Measurements from ENCODE around the gene TMEM87B. TPM values are rescaled to one million over a fixed set of nuclear protein-coding genes. Genes with fewer than 3 reads are reported as not detected.
"Not testable (repeated sequence)": the region's sequence is repeated elsewhere in the genome, so short reads cannot be mapped to it uniquely, and the experiment has no call there.

TMEM87B gene
- total RNA-seq, 2 experiments from 2014 or later: 13.9 to 22.8 TPM

DNA sequence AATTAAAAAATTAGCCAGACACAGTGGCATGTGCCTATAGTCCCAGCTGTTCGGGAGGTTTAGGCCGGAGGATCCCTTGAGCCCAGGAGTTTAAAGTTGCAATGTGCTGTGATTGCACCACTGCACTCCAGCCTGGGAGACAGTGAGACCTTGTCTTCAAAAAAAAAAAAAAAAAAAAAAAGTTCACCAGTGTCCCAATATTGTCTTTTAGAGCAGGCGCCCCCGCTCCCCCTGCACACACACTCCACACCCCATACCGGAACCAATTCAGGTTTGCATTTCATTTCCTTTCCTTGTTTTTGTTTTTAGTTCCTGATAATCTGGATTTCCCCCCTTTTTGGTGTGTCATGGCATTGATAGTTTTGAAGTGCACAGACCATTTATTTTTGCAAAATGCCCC lies 10.4 kb downstream of the TMEM87B start:
- no peak for DNase-seq (ENCODE audit: low spot score)
- Histone ChIP-seq H3K4me3 (ENCODE audit: low read depth, low read length, poor library complexity, severe bottlenecking) (no peak overlapping the region), H4K20me1 (ENCODE audit: insufficient read depth, low read length) (no peaks in the 10 kb centered on the region), H2AFZ (ENCODE audit: low read length) (no peak overlapping the region), H3K36me3 (ENCODE audit: insufficient read depth, low read length) (peaks cover 98% of the 10 kb centered on the region), H3K79me2 (ENCODE audit: insufficient read depth, low read depth, low read length) (no peaks in the 10 kb centered on the region), H3K9me3 (ENCODE audit: low read length) (peaks cover 9% of the 10 kb centered on the region; the same call in 1 of the 2 replicates), H3K4me2 (ENCODE audit: low read length) (no peak overlapping the region), H3K9me2 (ENCODE audit: insufficient read depth, low read length) (no peaks in the 10 kb centered on the region), H3K4me1 (ENCODE audit: insufficient read depth, low read length, poor library complexity, severe bottlenecking) (no peaks in the 10 kb centered on the region), H3K27ac (ENCODE audit: low read depth, low read length, poor library complexity, severe bottlenecking) (no peak overlapping the region)
- ChIA-PET POLR2A (no interaction called here), CTCF (ENCODE audit: unreplicated experiment) (no interaction called here)
- no TSS peak for BruUV-seq (replicated peaks)
- intact Hi-C loops (cut with micrococcal nuclease; ENCODE audit: unreplicated experiment): no loop called here
- TF ChIP-seq, protein P1, sequence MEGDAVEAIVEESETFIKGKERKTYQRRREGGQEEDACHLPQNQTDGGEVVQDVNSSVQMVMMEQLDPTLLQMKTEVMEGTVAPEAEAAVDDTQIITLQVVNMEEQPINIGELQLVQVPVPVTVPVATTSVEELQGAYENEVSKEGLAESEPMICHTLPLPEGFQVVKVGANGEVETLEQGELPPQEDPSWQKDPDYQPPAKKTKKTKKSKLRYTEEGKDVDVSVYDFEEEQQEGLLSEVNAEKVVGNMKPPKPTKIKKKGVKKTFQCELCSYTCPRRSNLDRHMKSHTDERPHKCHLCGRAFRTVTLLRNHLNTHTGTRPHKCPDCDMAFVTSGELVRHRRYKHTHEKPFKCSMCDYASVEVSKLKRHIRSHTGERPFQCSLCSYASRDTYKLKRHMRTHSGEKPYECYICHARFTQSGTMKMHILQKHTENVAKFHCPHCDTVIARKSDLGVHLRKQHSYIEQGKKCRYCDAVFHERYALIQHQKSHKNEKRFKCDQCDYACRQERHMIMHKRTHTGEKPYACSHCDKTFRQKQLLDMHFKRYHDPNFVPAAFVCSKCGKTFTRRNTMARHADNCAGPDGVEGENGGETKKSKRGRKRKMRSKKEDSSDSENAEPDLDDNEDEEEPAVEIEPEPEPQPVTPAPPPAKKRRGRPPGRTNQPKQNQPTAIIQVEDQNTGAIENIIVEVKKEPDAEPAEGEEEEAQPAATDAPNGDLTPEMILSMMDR (conservative IDR thresholded peaks at IDR 0.05; ENCODE audit: low read length): no peak
- no peak for TF ChIP-seq EZH2phosphoT487 (IDR thresholded peaks at IDR 0.05; ENCODE audit: borderline replicate concordance, low read depth, low read length)

DNA sequence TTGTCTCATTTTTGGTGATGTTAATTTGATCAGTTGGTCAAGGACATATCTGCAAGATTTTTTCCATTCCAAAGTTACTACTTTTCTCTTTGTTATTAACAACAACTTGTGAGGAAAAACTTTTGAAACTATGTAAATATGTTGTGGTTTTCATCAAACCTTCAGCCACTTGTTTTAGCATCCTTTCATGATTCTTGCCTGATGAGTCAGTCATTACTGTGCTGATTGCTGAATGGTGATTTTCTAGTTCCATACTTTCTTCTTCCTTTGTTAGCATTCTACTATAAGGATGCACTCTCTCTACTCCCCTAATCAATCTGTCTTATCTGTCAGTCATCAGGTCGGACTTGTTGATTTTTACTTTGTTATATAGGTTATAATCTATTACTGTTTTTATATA lies 10.9 kb downstream of the TMEM87B start:
- peaks cover 9% of the 10 kb centered on the region; the same call in 1 of the 2 replicates for H3K9me3 ChIP-seq (ENCODE audit: low read length)
- intact Hi-C loops (cut with micrococcal nuclease; ENCODE audit: unreplicated experiment): no loop called here
- no peaks in the 10 kb centered on the region for H3K9me2 ChIP-seq (ENCODE audit: insufficient read depth, low read length)
- H3K4me3 ChIP-seq (ENCODE audit: low read depth, low read length, poor library complexity, severe bottlenecking): no peak overlapping the region
- H3K4me1 ChIP-seq (ENCODE audit: insufficient read depth, low read length, poor library complexity, severe bottlenecking): no peaks in the 10 kb centered on the region
- no peak overlapping the region for H3K27ac ChIP-seq (ENCODE audit: low read depth, low read length, poor library complexity, severe bottlenecking)
- no TSS peak for BruUV-seq (replicated peaks)
- no peak for DNase-seq (ENCODE audit: low spot score)
- H4K20me1 ChIP-seq (ENCODE audit: insufficient read depth, low read length): no peaks in the 10 kb centered on the region
- no peak overlapping the region for H2AFZ ChIP-seq (ENCODE audit: low read length)
- no peak overlapping the region for H3K4me2 ChIP-seq (ENCODE audit: low read length)
- POLR2A ChIA-PET: no interaction called here
- CTCF ChIA-PET (ENCODE audit: unreplicated experiment): no interaction called here
- H3K79me2 ChIP-seq (ENCODE audit: insufficient read depth, low read depth, low read length): no peaks in the 10 kb centered on the region
- H3K36me3 ChIP-seq (ENCODE audit: insufficient read depth, low read length): peaks cover 96% of the 10 kb centered on the region
- TF ChIP-seq, protein P1 (conservative IDR thresholded peaks at IDR 0.05; ENCODE audit: low read length): no peak
- TF ChIP-seq EZH2phosphoT487 (IDR thresholded peaks at IDR 0.05; ENCODE audit: borderline replicate concordance, low read depth, low read length): no peak

DNA sequence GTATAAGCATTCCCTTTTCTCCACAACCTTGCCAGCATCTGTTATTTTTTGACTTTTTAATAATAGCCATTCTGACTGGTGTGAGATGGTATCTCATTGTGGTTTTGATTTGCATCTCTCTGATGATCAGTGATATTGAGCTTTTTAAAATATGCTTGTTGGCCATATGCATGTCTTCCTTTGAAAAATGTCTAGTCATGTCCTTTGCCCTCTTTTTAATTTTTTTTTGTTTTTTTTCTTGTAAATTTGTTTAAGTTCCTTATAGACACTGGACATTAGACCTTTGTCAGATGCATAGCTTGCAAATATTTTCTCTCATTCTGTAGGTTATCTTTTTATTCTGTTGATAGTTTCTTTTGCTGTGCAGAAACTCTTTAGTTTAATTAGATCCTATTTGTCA lies 14.7 kb downstream of the TMEM87B start:
- H3K4me1 ChIP-seq (ENCODE audit: insufficient read depth, low read length, poor library complexity, severe bottlenecking); POLR2A ChIA-PET; intact Hi-C loops (cut with micrococcal nuclease; ENCODE audit: unreplicated experiment); H4K20me1 ChIP-seq (ENCODE audit: insufficient read depth, low read length); H3K9me3 ChIP-seq (ENCODE audit: low read length); H3K27ac ChIP-seq (ENCODE audit: low read depth, low read length, poor library complexity, severe bottlenecking); H3K4me3 ChIP-seq (ENCODE audit: low read depth, low read length, poor library complexity, severe bottlenecking); H3K4me2 ChIP-seq (ENCODE audit: low read length); BruUV-seq (replicated peaks); H2AFZ ChIP-seq (ENCODE audit: low read length); DNase-seq (ENCODE audit: low spot score); CTCF ChIA-PET (ENCODE audit: unreplicated experiment); H3K9me2 ChIP-seq (ENCODE audit: insufficient read depth, low read length): not testable (repeated sequence)
- Histone ChIP-seq H3K36me3 (ENCODE audit: insufficient read depth, low read length) (peaks cover 94% of the 10 kb centered on the region), H3K79me2 (ENCODE audit: insufficient read depth, low read depth, low read length) (peaks cover 16% of the 10 kb centered on the region; the same call in 1 of the 2 replicates)

Measured in OCI-LY7 (cell line).